GM12878 (cell line): ENCODE data around the gene C22orf31. TPM values are rescaled to one million over a fixed set of nuclear protein-coding genes. Genes with fewer than 3 reads are reported as not detected.

Experiments used
- BCL11A ChIP-seq: IDR thresholded peaks from 2 replicates; pipeline ENCODE4 v1.6.1; 2011; ENCODE audit warnings: low read depth, low read length
- CUX1 ChIP-seq: IDR thresholded peaks from 2 replicates; pipeline ENCODE4 v1.6.1; 2012; ENCODE audit warnings: improper control_type of control experiment, low read depth, low read length; ENCODE audit not compliant: insufficient replicate concordance
- FOXK2 ChIP-seq: fragments of 450-650 bp; IDR thresholded peaks from 2 replicates; pipeline ENCODE4 v1.6.1; 2017; ENCODE audit warnings: mild to moderate bottlenecking, moderate library complexity
- POLR2A ChIP-seq: IDR thresholded peaks from 2 replicates; pipeline ENCODE4 v1.6.1; 2011; ENCODE audit warnings: low read depth, mild to moderate bottlenecking, low read length
- RELA ChIP-seq: fragments of 450-650 bp; IDR thresholded peaks from 2 replicates; pipeline ENCODE4 v1.8.0; 2014; ENCODE audit warnings: borderline replicate concordance; ENCODE audit not compliant: partially characterized antibody
- SPI1 ChIP-seq: IDR thresholded peaks from 2 replicates; pipeline ENCODE4 v1.6.1; 2011; ENCODE audit warnings: low read depth, mild to moderate bottlenecking, low read length, moderate library complexity, borderline replicate concordance; ENCODE audit not compliant: insufficient read depth
- TBL1XR1 ChIP-seq: IDR thresholded peaks from 2 replicates; pipeline ENCODE4 v1.6.1; 2012; ENCODE audit warnings: low read depth, low read length, improper control_type of control experiment
- ZBTB4 ChIP-seq: fragments of 450-650 bp; formaldehyde crosslinking; IDR thresholded peaks from 2 replicates; pipeline ENCODE4 v1.4.0; 2022; ENCODE audit warnings: mild to moderate bottlenecking, moderate library complexity
- ZNF274 ChIP-seq: IDR thresholded peaks from one replicate; pipeline ENCODE4 v1.8.0; 2011; ENCODE audit not compliant: insufficient read length, insufficient read depth
- polyA plus RNA-seq, 11 experiments: library from polyadenylated mRNA; depleted of rRNA in 4 of 11; unstranded in 6 of 11; stranded (reverse) in 5 of 11; fragments of >200 nt; fragmentation: Nextera tagmentation in 4 of 11; fragmentation: Illumina TruSeq in 1 of 11; extraction: Ambion mirVana in 4 of 11; extraction: Trizol in 1 of 11; gene quantifications; 1 replicate in 1 of 11; 2 replicates in 10 of 11; pipeline versions ENCODE4 v1.2.1 to v1.2.3, GENCODE V29; 2011 to 2016; ENCODE audit warnings: inconsistent platforms in 2 of 11, missing spikeins in 2 of 11, low read depth in 1 of 11
- total RNA-seq, 4 experiments: library from RNA; depleted of rRNA in 3 of 4; stranded (reverse); fragments of >200 nt in 3 of 4; fragmentation: Illumina TruSeq in 1 of 4; extraction: Trizol in 1 of 4; gene quantifications; 2 replicates each; pipeline versions ENCODE4 v1.2.1 to v1.2.3, GENCODE V29; 2013 to 2021

C22orf31 gene
- total and polyA plus RNA-seq, 10 of the 15 experiments (the other 5 are each of a cell fraction or from before 2014, with no cell fraction given), result not detected

GRCh38 chr22:29093030-29093429 is 31.4 kb upstream of the C22orf31 start (continued):
- TF ChIP-seq ZBTB4 (no peak), CUX1 (no peak), TBL1XR1 (no peak), RELA (no peak), SPI1 (no peak), ZNF274 (no peak), BCL11A (no peak), FOXK2 (no peak), POLR2A (no peak)
